Effector memory CD8-positive, alpha-beta T cell (primary cell): ENCODE measurements around the gene CTNNAL1.
A peak's percentile ranks its signal among the peaks of the same experiment; 100 is the strongest.
"Not testable (repeated sequence)": the region's sequence is repeated elsewhere in the genome, so short reads cannot be mapped to it uniquely, and the experiment has no call there.

Source experiments
- ATAC-seq: fragments of 150-1000 bp; cut with Tn5 transposase; replicated peaks from 2 replicates; pipeline ENCODE4 v1.10.0; 2021; ENCODE audit warnings: mild to moderate bottlenecking, moderate library complexity
- DNase-seq, 3 experiments: peaks; one replicate each; pipeline ENCODE4 v3.0.0; 2021
- H3K27ac Mint-ChIP-seq, 2 donors: one replicate each; pipeline ENCODE4 v1.8.0; 2022; ENCODE audit warnings: mild to moderate bottlenecking in 2 of 2, mixed read lengths in 2 of 2, moderate library complexity in 2 of 2
- H3K27me3 Mint-ChIP-seq, 2 donors: one replicate each; pipeline ENCODE4 v1.8.0; 2022; ENCODE audit warnings: mixed read lengths in 2 of 2
- H3K36me3 Mint-ChIP-seq: one replicate; pipeline ENCODE4 v1.8.0; 2022; ENCODE audit warnings: mild to moderate bottlenecking, moderate library complexity, mixed read lengths; ENCODE audit not compliant: insufficient read depth
- H3K4me1 Mint-ChIP-seq, 2 donors: one replicate each; pipeline ENCODE4 v1.8.0; 2022; ENCODE audit warnings: low read depth in 2 of 2, mixed read lengths in 2 of 2
- H3K4me3 Mint-ChIP-seq, 2 donors: one replicate each; pipeline ENCODE4 v1.8.0; 2022; ENCODE audit warnings: mild to moderate bottlenecking in 2 of 2, mixed read lengths in 2 of 2, moderate library complexity in 2 of 2
- H3K9me3 Mint-ChIP-seq, 2 donors: one replicate each; pipeline ENCODE4 v1.8.0; 2022; ENCODE audit warnings: mixed read lengths in 2 of 2
- total RNA-seq, 9 experiments: gene quantifications; one replicate each; lab custom pipeline; 2026; lab: John Stamatoyannopoulos, UW

Gene CTNNAL1
- 4.8 to 54.3 (median 20.8) reads per million in 9 experiments for total RNA-seq

- DNase-seq (peak; percentile 79 to 84 (median 84)), ATAC-seq (peak; percentile 90)
- Mint-ChIP-seq H3K4me1 (peaks cover 19 to 27% of the 10 kb centered on the region in 2 donors), H3K27me3 (no peaks in the 10 kb centered on the region), H3K27ac (peak within 1 kb of the TSS; percentile 91 to 94), H3K4me3 (peak within 1 kb of the TSS; percentile 97 to 98), H3K9me3 (no peaks in the 10 kb centered on the region), H3K36me3 (peaks cover 12% of the 10 kb centered on the region)
Measured at GRCh38 chr9:109012876-109013678, at the start of gene CTNNAL1. TSS of gene CTNNAL1 (minus strand) at chr9:109013499. CDS start at chr9:109013442, 57 bp downstream.

GRCh38 chr9:109062543-109062942 is 49.2 kb upstream of the CTNNAL1 start:
- DNase-seq = no peak
- ATAC-seq = no peak
- Mint-ChIP-seq H3K9me3 (no peaks in the 10 kb centered on the region), H3K27me3 (no peaks in the 10 kb centered on the region), H3K4me1 (no peaks in the 10 kb centered on the region), H3K36me3 (peaks cover 49% of the 10 kb centered on the region), H3K27ac (no peak overlapping the region), H3K4me3 (no peak overlapping the region)

GRCh38 chr9:109060191-109060590 is 46.9 kb upstream of the CTNNAL1 start:
- ATAC-seq (no peak), DNase-seq (no peak)
- no peak overlapping the region for H3K27ac Mint-ChIP-seq
- peaks cover 63% of the 10 kb centered on the region for H3K36me3 Mint-ChIP-seq
- no peaks in the 10 kb centered on the region for H3K9me3 Mint-ChIP-seq
- H3K4me3 Mint-ChIP-seq = no peak overlapping the region
- peaks cover 0 to 2% of the 10 kb centered on the region in 2 donors for H3K4me1 Mint-ChIP-seq
- no peaks in the 10 kb centered on the region for H3K27me3 Mint-ChIP-seq

GRCh38 chr9:109053121-109053520 is 39.8 kb upstream of the CTNNAL1 start:
- H3K36me3 Mint-ChIP-seq = peaks cover 80% of the 10 kb centered on the region
- H3K4me1 Mint-ChIP-seq, DNase-seq: not testable (repeated sequence)

GRCh38 chr9:109052416-109052815 is 39.1 kb upstream of the CTNNAL1 start:
- Mint-ChIP-seq H3K4me3 (no peak overlapping the region), H3K9me3 (no peaks in the 10 kb centered on the region), H3K27me3 (no peaks in the 10 kb centered on the region), H3K27ac (no peak overlapping the region), H3K36me3 (peaks cover 76% of the 10 kb centered on the region), H3K4me1 (peaks cover 0 to 3% of the 10 kb centered on the region in 2 donors)
- DNase-seq (no peak), ATAC-seq (no peak)

More at GRCh38 chr9:109053121-109053520, 39.8 kb upstream of the CTNNAL1 start:
- not testable (repeated sequence) for H3K9me3 Mint-ChIP-seq, ATAC-seq, H3K4me3 Mint-ChIP-seq, H3K27ac Mint-ChIP-seq, H3K27me3 Mint-ChIP-seq

GRCh38 chr9:109051733-109052132 is 38.4 kb upstream of the CTNNAL1 start:
- ATAC-seq = no peak
- peaks cover 0 to 3% of the 10 kb centered on the region in 2 donors for H3K4me1 Mint-ChIP-seq
- H3K4me3 Mint-ChIP-seq = no peak overlapping the region
- H3K36me3 Mint-ChIP-seq = peaks cover 74% of the 10 kb centered on the region
- no peaks in the 10 kb centered on the region for H3K27me3 Mint-ChIP-seq
- H3K9me3 Mint-ChIP-seq = no peaks in the 10 kb centered on the region
- H3K27ac Mint-ChIP-seq = no peak overlapping the region
- no peak for DNase-seq

- DNase-seq (no peak), ATAC-seq (no peak)
- Mint-ChIP-seq H3K36me3 (peaks cover 69% of the 10 kb centered on the region), H3K27me3 (no peaks in the 10 kb centered on the region), H3K4me1 (peaks cover 0 to 3% of the 10 kb centered on the region in 2 donors), H3K4me3 (no peak overlapping the region), H3K27ac (peak overlapping the region in 1 of 2 donors; percentile 17), H3K9me3 (no peaks in the 10 kb centered on the region)
Measured at GRCh38 chr9:109050444-109050843, 37.1 kb upstream of the CTNNAL1 start.

GRCh38 chr9:109048822-109049221 is 35.5 kb upstream of the CTNNAL1 start:
- Mint-ChIP-seq H3K9me3 (no peaks in the 10 kb centered on the region), H3K36me3 (peaks cover 64% of the 10 kb centered on the region), H3K4me1 (no peaks in the 10 kb centered on the region), H3K4me3 (no peak overlapping the region), H3K27ac (no peak overlapping the region), H3K27me3 (no peaks in the 10 kb centered on the region)
- ATAC-seq (no peak), DNase-seq (no peak)

- ATAC-seq (no peak), DNase-seq (no peak)
- Mint-ChIP-seq H3K4me3 (no peak overlapping the region), H3K9me3 (no peaks in the 10 kb centered on the region), H3K4me1 (no peaks in the 10 kb centered on the region), H3K27me3 (no peaks in the 10 kb centered on the region), H3K36me3 (peaks cover 58% of the 10 kb centered on the region), H3K27ac (no peak overlapping the region)
Measured at GRCh38 chr9:109047259-109047658, 34.0 kb upstream of the CTNNAL1 start.

- Mint-ChIP-seq H3K36me3 (peaks cover 59% of the 10 kb centered on the region), H3K4me1 (no peaks in the 10 kb centered on the region), H3K27ac (no peak overlapping the region), H3K4me3 (no peak overlapping the region), H3K27me3 (no peaks in the 10 kb centered on the region), H3K9me3 (no peaks in the 10 kb centered on the region)
- DNase-seq (no peak), ATAC-seq (no peak)
Measured at GRCh38 chr9:109046346-109046745, 33.0 kb upstream of the CTNNAL1 start.

- Mint-ChIP-seq H3K27ac (no peak overlapping the region), H3K4me3 (no peak overlapping the region), H3K4me1 (no peaks in the 10 kb centered on the region), H3K27me3 (no peaks in the 10 kb centered on the region), H3K9me3 (no peaks in the 10 kb centered on the region), H3K36me3 (peaks cover 35% of the 10 kb centered on the region)
- no peak for DNase-seq
- ATAC-seq = no peak
Measured at GRCh38 chr9:109043578-109043977, 30.3 kb upstream of the CTNNAL1 start.

- DNase-seq = no peak
Measured at GRCh38 chr9:109040571-109040970, 27.3 kb upstream of the CTNNAL1 start.

GRCh38 chr9:109039539-109039938 is 26.2 kb upstream of the CTNNAL1 start:
- ATAC-seq (no peak), DNase-seq (no peak)
- H3K36me3 Mint-ChIP-seq = peaks cover 27% of the 10 kb centered on the region
- no peaks in the 10 kb centered on the region for H3K27me3 Mint-ChIP-seq
- no peaks in the 10 kb centered on the region for H3K9me3 Mint-ChIP-seq
- no peak overlapping the region for H3K27ac Mint-ChIP-seq
- no peak overlapping the region for H3K4me3 Mint-ChIP-seq
- H3K4me1 Mint-ChIP-seq = no peaks in the 10 kb centered on the region

More at GRCh38 chr9:109040571-109040970, 27.3 kb upstream of the CTNNAL1 start:
- ATAC-seq = no peak
- H3K4me1 Mint-ChIP-seq = no peaks in the 10 kb centered on the region
- no peaks in the 10 kb centered on the region for H3K9me3 Mint-ChIP-seq
- peaks cover 29% of the 10 kb centered on the region for H3K36me3 Mint-ChIP-seq
- no peaks in the 10 kb centered on the region for H3K27me3 Mint-ChIP-seq
- no peak overlapping the region for H3K4me3 Mint-ChIP-seq
- no peak overlapping the region for H3K27ac Mint-ChIP-seq
